ENCODE measurements around the gene DGCR8. TPM values are rescaled to one million over a fixed set of nuclear protein-coding genes. Genes with fewer than 3 reads are reported as not detected.

The DGCR8 gene
- total RNA-seq, 1 donor from 2014 or later, result 81.0 TPM

- H3K4me1 Mint-ChIP-seq (ENCODE audit: low read depth), result peaks cover 36% of the 10 kb centered on the region
- no peaks in the 10 kb centered on the region for H3K9me3 Mint-ChIP-seq
- H3K27ac Mint-ChIP-seq, result peak overlapping the region; percentile 73
- intact Hi-C loops (cut with micrococcal nuclease), result no loop called here
- H3K4me3 Mint-ChIP-seq, result no peak overlapping the region
- no peak for DNase-seq (ENCODE audit: low spot score)
- no peaks in the 10 kb centered on the region for H3K27me3 Mint-ChIP-seq (ENCODE audit: insufficient read depth)
- H3K36me3 Mint-ChIP-seq (ENCODE audit: low read depth), result peaks cover 32% of the 10 kb centered on the region
These were observed 28.1 kb downstream of the DGCR8 start for GRCh38 chr22:20107951-20108756.

GRCh38 chr22:20108757-20109230 is 28.8 kb downstream of the DGCR8 start:
- H3K36me3 Mint-ChIP-seq (ENCODE audit: low read depth), result peaks cover 26% of the 10 kb centered on the region
- no peak overlapping the region for H3K4me3 Mint-ChIP-seq
- no peaks in the 10 kb centered on the region for H3K27me3 Mint-ChIP-seq (ENCODE audit: insufficient read depth)
- peak overlapping the region; percentile 55 for H3K27ac Mint-ChIP-seq
- H3K4me1 Mint-ChIP-seq (ENCODE audit: low read depth), result peaks cover 30% of the 10 kb centered on the region
- no peak for DNase-seq (ENCODE audit: low spot score)
- intact Hi-C loops (cut with micrococcal nuclease), result no loop called here
- H3K9me3 Mint-ChIP-seq, result no peaks in the 10 kb centered on the region

- Mint-ChIP-seq H3K36me3 (ENCODE audit: low read depth) (peaks cover 30% of the 10 kb centered on the region), H3K9me3 (no peaks in the 10 kb centered on the region), H3K27ac (peak overlapping the region; percentile 63), H3K4me1 (ENCODE audit: low read depth) (peaks cover 32% of the 10 kb centered on the region), H3K27me3 (ENCODE audit: insufficient read depth) (no peaks in the 10 kb centered on the region), H3K4me3 (no peak overlapping the region)
- intact Hi-C loops (cut with micrococcal nuclease), result loop anchor here (10.0 kb wide), 1 partner anchor 895 kb away; the partner anchor contains the start of gene THAP7
- DNase-seq (ENCODE audit: low spot score), result no peak
These were observed 29.6 kb downstream of the DGCR8 start for GRCh38 chr22:20109411-20110358.

GRCh38 chr22:20110359-20110985 is 30.4 kb downstream of the DGCR8 start:
- Mint-ChIP-seq H3K27ac (peak overlapping the region; percentile 76), H3K27me3 (ENCODE audit: insufficient read depth) (peaks cover 3% of the 10 kb centered on the region), H3K36me3 (ENCODE audit: low read depth) (peaks cover 31% of the 10 kb centered on the region), H3K4me3 (no peak overlapping the region), H3K4me1 (ENCODE audit: low read depth) (peaks cover 33% of the 10 kb centered on the region), H3K9me3 (no peaks in the 10 kb centered on the region)
- intact Hi-C loops (cut with micrococcal nuclease), result loop anchor here (10.0 kb wide), 1 partner anchor 894 kb away; the partner anchor contains the start of gene THAP7
- DNase-seq (ENCODE audit: low spot score), result no peak

- H3K27ac Mint-ChIP-seq, result peak overlapping the region; percentile 76
- no peaks in the 10 kb centered on the region for H3K9me3 Mint-ChIP-seq
- peaks cover 3% of the 10 kb centered on the region for H3K27me3 Mint-ChIP-seq (ENCODE audit: insufficient read depth)
- no peak overlapping the region for H3K4me3 Mint-ChIP-seq
- no peak for DNase-seq (ENCODE audit: low spot score)
- intact Hi-C loops (cut with micrococcal nuclease), result loop anchor here (1.0 to 10.0 kb wide), 2 partner anchors 11 to 894 kb away; partner anchors contain the start of gene THAP7
- peaks cover 31% of the 10 kb centered on the region for H3K36me3 Mint-ChIP-seq (ENCODE audit: low read depth)
- H3K4me1 Mint-ChIP-seq (ENCODE audit: low read depth), result peaks cover 33% of the 10 kb centered on the region
These were observed 31.1 kb downstream of the DGCR8 start for GRCh38 chr22:20111045-20111688.

- H3K27me3 Mint-ChIP-seq (ENCODE audit: insufficient read depth), result peaks cover 3% of the 10 kb centered on the region
- DNase-seq (ENCODE audit: low spot score), result no peak
- no peaks in the 10 kb centered on the region for H3K9me3 Mint-ChIP-seq
- peaks cover 35% of the 10 kb centered on the region for H3K36me3 Mint-ChIP-seq (ENCODE audit: low read depth)
- peaks cover 33% of the 10 kb centered on the region for H3K4me1 Mint-ChIP-seq (ENCODE audit: low read depth)
- H3K27ac Mint-ChIP-seq, result peak overlapping the region; percentile 92
- peak overlapping the region; percentile 51 for H3K4me3 Mint-ChIP-seq
- intact Hi-C loops (cut with micrococcal nuclease), result loop anchor here (1.0 to 10.0 kb wide), 2 partner anchors 12 to 893 kb away; partner anchors contain the start of gene THAP7
These were observed 31.9 kb downstream of the DGCR8 start for GRCh38 chr22:20111689-20112622.

- peaks cover 32% of the 10 kb centered on the region for H3K36me3 Mint-ChIP-seq (ENCODE audit: low read depth)
- intact Hi-C loops (cut with micrococcal nuclease), result loop anchor here (10.0 kb wide), 1 partner anchor 892 kb away; the partner anchor contains the start of gene THAP7
- H3K27me3 Mint-ChIP-seq (ENCODE audit: insufficient read depth), result peaks cover 3% of the 10 kb centered on the region
- H3K4me1 Mint-ChIP-seq (ENCODE audit: low read depth), result peaks cover 33% of the 10 kb centered on the region
- H3K27ac Mint-ChIP-seq, result peak overlapping the region; percentile 92
- no peak overlapping the region for H3K4me3 Mint-ChIP-seq
- H3K9me3 Mint-ChIP-seq, result no peaks in the 10 kb centered on the region
- no peak for DNase-seq (ENCODE audit: low spot score)
These were observed 32.8 kb downstream of the DGCR8 start for GRCh38 chr22:20112623-20113511.

- peak overlapping the region; percentile 26 for H3K4me3 Mint-ChIP-seq
- DNase-seq (ENCODE audit: low spot score), result no peak
- intact Hi-C loops (cut with micrococcal nuclease), result loop anchor here (10.0 kb wide), 1 partner anchor 891 kb away; the partner anchor contains the start of gene THAP7
- H3K9me3 Mint-ChIP-seq, result no peaks in the 10 kb centered on the region
- peaks cover 34% of the 10 kb centered on the region for H3K36me3 Mint-ChIP-seq (ENCODE audit: low read depth)
- peaks cover 36% of the 10 kb centered on the region for H3K4me1 Mint-ChIP-seq (ENCODE audit: low read depth)
- peak overlapping the region; percentile 74 for H3K27ac Mint-ChIP-seq
- peaks cover 3% of the 10 kb centered on the region for H3K27me3 Mint-ChIP-seq (ENCODE audit: insufficient read depth)
These were observed 33.7 kb downstream of the DGCR8 start for GRCh38 chr22:20113551-20114310.

- H3K9me3 Mint-ChIP-seq, result no peaks in the 10 kb centered on the region
- peak overlapping the region; percentile 74 for H3K27ac Mint-ChIP-seq
- intact Hi-C loops (cut with micrococcal nuclease), result loop anchor here (10.0 kb wide), 1 partner anchor 890 kb away; the partner anchor contains the start of gene THAP7
- peak overlapping the region; percentile 81 for H3K4me3 Mint-ChIP-seq
- no peak for DNase-seq (ENCODE audit: low spot score)
- peaks cover 43% of the 10 kb centered on the region for H3K36me3 Mint-ChIP-seq (ENCODE audit: low read depth)
- H3K27me3 Mint-ChIP-seq (ENCODE audit: insufficient read depth), result peaks cover 3% of the 10 kb centered on the region
- peaks cover 47% of the 10 kb centered on the region for H3K4me1 Mint-ChIP-seq (ENCODE audit: low read depth)
These were observed 34.8 kb downstream of the DGCR8 start for GRCh38 chr22:20114506-20115475.

Measured in activated T-helper 1 cell treated with anti-CD3 and anti-CD28 coated beads, Interleukin-12 subunit alpha, Interleukin-12 subunit beta, Interleukin-2, Interleukin-4 antibody, amounts not matched to agents 30 ng/mL and 10 ng/mL and 1 ng/mL, durations not matched to agents 14 hours and 24 hours and 36 hours (primary cell).